HepG2 (cell line): Measurements from ENCODE around the gene PIK3R3. TPM values are rescaled to one million over a fixed set of nuclear protein-coding genes. Genes with fewer than 3 reads are reported as not detected.

Experiments used
- ATAC-seq: fragments of 200-7000 bp; cut with Tn5 transposase; 3 replicates; pipeline ENCODE4 v1.9.1; 2020; ENCODE audit warnings: mild to moderate bottlenecking, moderate library complexity
- BruUV-seq: library from RNA; stranded (reverse); fragments of 400-500 nt; replicated peaks from 2 replicates; lab custom pipeline; 2021; lab: Mats Ljungman, UMichigan
- CTCF ChIA-PET: fragments of 300-600 bp; formaldehyde crosslinking; extraction: SDS; loops from one replicate; lab custom pipeline; 2021; ENCODE audit warnings: low total read pairs, inconsistent platforms, low intra/inter-chr PET ratio; lab: Yijun Ruan, JAX
- POLR2A ChIA-PET: fragments of 350-600 bp; sonication (Branson Sonifier 250); formaldehyde crosslinking; loops from one replicate; lab custom pipeline; 2020; ENCODE audit warnings: antibody characterized with exemption, inconsistent platforms; lab: Yijun Ruan, JAX
- DNase-seq: peaks from one replicate; pipeline ENCODE4 v3.0.0-alpha.2; 2015; ENCODE audit warnings: low spot score
- FAIRE-seq: peaks from 3 replicates; lab custom pipeline; 2011; peaks lifted over from hg19 to GRCh38; lab: Jason Lieb, UNC
- H2AFZ ChIP-seq: one replicate; pipeline ENCODE4 v1.6.1; 2011; ENCODE audit warnings: low read length, inconsistent platforms
- H3K27ac ChIP-seq: fragments of 300-600 bp; 3 replicates; pipeline ENCODE4 v1.8.0; 2011; ENCODE audit warnings: mixed run types, mild to moderate bottlenecking, mixed read lengths, low read length, inconsistent platforms; ENCODE audit not compliant: insufficient read depth; ENCODE audit errors: extremely low read length
- H3K27me3 ChIP-seq, 2 experiments: fragments of 200-600 bp in 1 of 2; 2 replicates in 1 of 2; 3 replicates in 1 of 2; pipeline versions ENCODE4 v1.6.0 to v1.8.0; 2011; ENCODE audit warnings: low read length in 2 of 2, mild to moderate bottlenecking in 2 of 2, moderate library complexity in 2 of 2, inconsistent platforms in 1 of 2; ENCODE audit not compliant: insufficient read depth in 2 of 2, control insufficient read depth in 1 of 2
- H3K36me3 ChIP-seq, 2 experiments: fragments of 200-600 bp in 1 of 2; replicated peaks in 1 of 2; 2 replicates in 1 of 2; 3 replicates in 1 of 2; pipeline versions ENCODE4 v1.5.1 to v1.8.0; 2011; ENCODE audit warnings: low read length in 2 of 2, inconsistent platforms in 1 of 2; ENCODE audit not compliant: insufficient read depth in 2 of 2, control insufficient read depth in 1 of 2
- H3K4me1 ChIP-seq: 2 replicates; pipeline ENCODE4 v1.5.1; 2012; ENCODE audit warnings: low read length, inconsistent platforms; ENCODE audit not compliant: insufficient read depth
- H3K4me2 ChIP-seq: 2 replicates; pipeline ENCODE4 v1.6.0; 2011; ENCODE audit warnings: low read depth, low read length, inconsistent platforms
- H3K4me3 ChIP-seq, 3 experiments: fragments of 200-600 bp in 1 of 3; sonication (generic), shearing (Covaris generic) in 1 of 3; replicated peaks in 1 of 3; 2 replicates each; pipeline ENCODE4 v1.5.1; 2011 to 2016; ENCODE audit warnings: low read length in 3 of 3, inconsistent platforms in 2 of 3, low read depth in 2 of 3, mild to moderate bottlenecking in 2 of 3, control low read depth in 1 of 3, mixed read lengths in 1 of 3; ENCODE audit not compliant: insufficient read depth in 1 of 3
- H3K79me2 ChIP-seq: one replicate; pipeline ENCODE4 v1.6.1; 2011; ENCODE audit warnings: low read length, inconsistent platforms; ENCODE audit not compliant: insufficient read depth
- H3K9ac ChIP-seq: 2 replicates; pipeline ENCODE4 v1.6.0; 2011; ENCODE audit warnings: mild to moderate bottlenecking, low read depth, low read length, inconsistent platforms; ENCODE audit not compliant: insufficient read depth
- H3K9me3 ChIP-seq: 2 replicates; pipeline ENCODE4 v1.5.1; 2012; ENCODE audit warnings: mild to moderate bottlenecking, low read length
- H4K20me1 ChIP-seq: 2 replicates; pipeline ENCODE4 v1.6.0; 2011; ENCODE audit warnings: inconsistent platforms, mild to moderate bottlenecking, low read length, moderate library complexity; ENCODE audit not compliant: insufficient read depth
- ATM ChIP-seq: fragments of 450-650 bp; IDR thresholded peaks from 2 replicates; pipeline ENCODE4 v1.7.1; 2017; ENCODE audit warnings: mild to moderate bottlenecking, borderline replicate concordance
- MED1 ChIP-seq: sonication (generic); formaldehyde crosslinking; IDR thresholded peaks from 2 replicates; pipeline ENCODE4 v1.4.0; 2020; ENCODE audit warnings: missing genetic modification reagents
- MEIS1 ChIP-seq: sonication (generic); formaldehyde crosslinking; IDR thresholded peaks from 2 replicates; pipeline ENCODE4 v1.9.0; 2021; ENCODE audit warnings: mild to moderate bottlenecking, missing genetic modification reagents, moderate library complexity, borderline replicate concordance
- SETDB1 ChIP-seq: sonication (generic); formaldehyde crosslinking; IDR thresholded peaks from 2 replicates; pipeline ENCODE4 v1.5.1; 2020; ENCODE audit warnings: missing genetic modification reagents, mild to moderate bottlenecking, borderline replicate concordance
- TOPORS ChIP-seq: sonication (generic); formaldehyde crosslinking; IDR thresholded peaks from 2 replicates; pipeline ENCODE4 v1.8.0; 2023; ENCODE audit warnings: mild to moderate bottlenecking, missing genetic modification reagents
- ZBTB39 ChIP-seq: sonication (generic); formaldehyde crosslinking; IDR thresholded peaks from 2 replicates; pipeline ENCODE4 v1.5.0; 2020; ENCODE audit warnings: missing genetic modification reagents
- ZBTB44 ChIP-seq: sonication (generic); formaldehyde crosslinking; IDR thresholded peaks from 2 replicates; pipeline ENCODE4 v1.4.0; 2020; ENCODE audit warnings: missing genetic modification reagents
- ZNF318 ChIP-seq: sonication (generic); formaldehyde crosslinking; IDR thresholded peaks from 2 replicates; pipeline ENCODE4 v1.4.0; 2020; ENCODE audit warnings: mild to moderate bottlenecking, missing genetic modification reagents
- ZNF556 ChIP-seq: sonication (generic); formaldehyde crosslinking; IDR thresholded peaks from 2 replicates; pipeline ENCODE4 v1.4.0; 2020; ENCODE audit warnings: mild to moderate bottlenecking, missing genetic modification reagents, borderline replicate concordance
- ZNF7 ChIP-seq: IDR thresholded peaks from 2 replicates; pipeline ENCODE4 v1.6.1; 2016; ENCODE audit warnings: missing biosample characterization, missing genetic modification reagents
- WGBS: methylation state at CpG from one replicate; pipeline ENCODE4 v1.1.6; 2017; ENCODE audit warnings: low lambda C conversion rate; 5-methylcytosine and 5-hydroxymethylcytosine counted together
- in situ Hi-C: cut with HindIII; loops from 2 replicates; pipeline ENCODE4 v1.10.0; 2017; ENCODE audit warnings: low pct_unique_long_range_greater_than_20kb; ENCODE audit not compliant: extremely low pct_ligation_motif_present
- intact Hi-C: fragments of 100-400 bp; cut with micrococcal nuclease; formaldehyde crosslinking; loops from one replicate; pipeline ENCODE4 v1.10.0; 2022; ENCODE audit not compliant: unreplicated experiment
- polyA plus RNA-seq, 8 experiments: library from polyadenylated mRNA; depleted of rRNA in 3 of 8; stranded (reverse) in 7 of 8; unstranded in 1 of 8; fragments of >200 nt; fragmentation: Illumina TruSeq in 4 of 8; extraction: Trizol in 4 of 8; gene quantifications; 2 replicates each; pipeline versions ENCODE4 v1.2.1 to v1.2.3, GENCODE V29; 2011 to 2016; ENCODE audit warnings: low read depth in 4 of 8, missing spikeins in 1 of 8, mixed read lengths in 1 of 8; ENCODE audit not compliant: insufficient read depth in 1 of 8
- total RNA-seq, 5 experiments: library from RNA; depleted of rRNA; stranded (reverse); fragments of >200 nt; fragmentation: Illumina TruSeq; extraction: Trizol; gene quantifications; 2 replicates each; pipeline ENCODE4 v1.2.3, GENCODE V29; 2016; ENCODE audit warnings: low read depth in 1 of 5

PIK3R3 gene
- total and polyA plus RNA-seq, 2 of the 13 experiments (the other 11 are each of a cell fraction or from before 2014, with no cell fraction given) = 0.37 to 6.9 TPM

GRCh38 chr1:46134660-46135331 lies 2.4 kb upstream of the PIK3R3 start (continued):
- no peak for TF ChIP-seq ZBTB44
- TF ChIP-seq ZNF556 = no peak
- no peak for TF ChIP-seq ZBTB39
- no peak for TF ChIP-seq MED1 (CRISPR knock-in tag)

DNA sequence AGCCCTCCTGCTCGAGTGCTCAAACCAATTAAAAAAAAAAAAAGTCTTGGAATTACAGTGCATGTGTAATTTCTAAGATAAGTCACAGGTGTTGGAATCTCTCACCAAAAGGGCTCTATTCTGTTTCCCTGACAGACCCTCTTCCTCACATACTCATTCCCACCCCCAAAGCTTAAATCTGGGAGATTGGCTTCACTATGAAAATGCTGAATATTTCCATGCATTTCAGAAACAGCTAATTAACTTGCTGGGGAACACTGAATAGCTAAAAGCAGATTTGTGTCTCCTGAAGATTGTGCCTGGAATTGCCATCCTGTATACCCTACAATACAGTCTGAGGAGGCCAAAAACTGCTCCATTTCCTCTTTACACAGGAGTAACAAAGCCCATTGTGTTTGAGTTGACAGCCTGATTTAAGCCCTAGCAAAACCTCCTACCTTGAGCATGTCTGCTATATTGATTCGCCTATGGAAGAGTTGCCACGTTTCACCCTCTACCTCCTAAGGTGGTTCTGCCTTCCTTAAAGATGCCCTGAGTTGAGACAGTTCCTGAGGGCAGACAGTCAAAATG lies 1.4 kb upstream of the PIK3R3 start:
- no peak for DNase-seq
- Histone ChIP-seq H3K27ac (no peak overlapping the region), H3K9ac (no peak overlapping the region), H3K4me3 (peak overlapping the region in 2 of 3 experiments; percentile 46 to 74; a peak in 1 of 6 replicates), H3K9me3 (no peaks in the 10 kb centered on the region), H3K36me3 (no peaks in the 10 kb centered on the region), H4K20me1 (no peaks in the 10 kb centered on the region), H3K27me3 (peaks cover 2 to 16% of the 10 kb centered on the region in 2 experiments; a peak in 3 of 5 replicates), H3K4me1 (peaks cover 38% of the 10 kb centered on the region), H3K4me2 (peak overlapping the region; percentile 87), H3K79me2 (peaks cover 4% of the 10 kb centered on the region), H2AFZ (no peak overlapping the region)
- 58% methylated on average over 3 of the region's 3 CpGs for WGBS
- no TSS peak for BruUV-seq
- POLR2A ChIA-PET = no interaction called here
- FAIRE-seq = no peak
- intact Hi-C loops = no loop called here
- in situ Hi-C loops = no loop called here
- no peak for ATAC-seq
- CTCF ChIA-PET = no interaction called here
- TF ChIP-seq SETDB1 (CRISPR knock-in tag) (no peak), ZNF7 (CRISPR knock-in tag) (no peak), TOPORS (no peak), ZNF318 (CRISPR knock-in tag) (no peak), ATM (no peak), MEIS1 (CRISPR knock-in tag) (no peak)
